PFSK-1 (cell line): Measurements from ENCODE around the gene CTSV.

ENCODE experiments used
- FOXP2 ChIP-seq: optimal IDR thresholded peaks from 2 replicates; pipeline ENCODE3; 2011; ENCODE audit warnings: borderline replicate concordance, control low read depth, inconsistent platforms; ENCODE audit not compliant: insufficient read depth; ENCODE audit errors: extremely low read length, extremely low read depth
- POLR2AphosphoS5 ChIP-seq: IDR thresholded peaks from 2 replicates; pipeline ENCODE4 v1.6.1; 2012; ENCODE audit warnings: low read depth, mild to moderate bottlenecking, control low read depth, low read length, moderate library complexity
- REST ChIP-seq, 2 experiments: IDR thresholded peaks; 2 replicates each; pipeline versions ENCODE4 v1.6.1 to v1.8.0; 2011 to 2012; ENCODE audit warnings: low read depth in 2 of 2, low read length in 2 of 2, control low read depth in 1 of 2, inconsistent platforms in 1 of 2, mild to moderate bottlenecking in 1 of 2, moderate library complexity in 1 of 2; ENCODE audit not compliant: insufficient read depth in 1 of 2
- SIN3A ChIP-seq: IDR thresholded peaks from 2 replicates; pipeline ENCODE4 v1.6.1; 2012; ENCODE audit warnings: mild to moderate bottlenecking, low read length, moderate library complexity, borderline replicate concordance; ENCODE audit not compliant: insufficient read depth
- TAF1 ChIP-seq: IDR thresholded peaks from 2 replicates; pipeline ENCODE4 v1.6.1; 2012; ENCODE audit warnings: low read length, control low read depth, borderline replicate concordance; ENCODE audit not compliant: insufficient read depth

CTSV gene

GRCh38 chr9:97041898-97042297 lies 3.0 kb upstream of the CTSV start:
- no peak for TF ChIP-seq TAF1
- TF ChIP-seq FOXP2 = no peak
- TF ChIP-seq POLR2AphosphoS5 = no peak
- TF ChIP-seq REST (IDR thresholded peaks at IDR 0.05; ENCODE audit: insufficient read depth in 1 of 2, low read depth in 2 of 2, low read length in 2 of 2) = no peak
- no peak for TF ChIP-seq SIN3A

GRCh38 chr9:97039514-97039860 lies 545 bp upstream of the CTSV start:
- TF ChIP-seq POLR2AphosphoS5 (no peak), REST (IDR thresholded peaks at IDR 0.05; ENCODE audit: insufficient read depth in 1 of 2, low read depth in 2 of 2, low read length in 2 of 2) (no peak), TAF1 (no peak), FOXP2 (no peak), SIN3A (no peak)

- peak; percentile 60; the same call in 1 of the 2 replicates for TF ChIP-seq POLR2AphosphoS5
Measured at GRCh38 chr9:97013151-97014132, 25.5 kb downstream of the CTSV start.
